DMS53 treated with DMSO at 0.1 percent for 48 hours (cell line): ENCODE data around the gene GZMA.
"Not testable (repeated sequence)": the region's sequence is repeated elsewhere in the genome, so short reads cannot be mapped to it uniquely, and the experiment has no call there.

Experiments
- DNase-seq: peaks from one replicate; lab custom pipeline; 2025; ENCODE audit not compliant: unreplicated experiment; lab: John Stamatoyannopoulos, UW

The GZMA gene

GRCh38 chr5:55102348-55102747 lies at the start of gene GZMA:
Gene GZMA (plus strand): TSS chr5:55102646. CDS start chr5:55102683, 37 bp downstream.
- no peak for DNase-seq

- no peak for DNase-seq
Observed at GRCh38 chr5:55055183-55055582, 47.3 kb upstream of the GZMA start.

DNA sequence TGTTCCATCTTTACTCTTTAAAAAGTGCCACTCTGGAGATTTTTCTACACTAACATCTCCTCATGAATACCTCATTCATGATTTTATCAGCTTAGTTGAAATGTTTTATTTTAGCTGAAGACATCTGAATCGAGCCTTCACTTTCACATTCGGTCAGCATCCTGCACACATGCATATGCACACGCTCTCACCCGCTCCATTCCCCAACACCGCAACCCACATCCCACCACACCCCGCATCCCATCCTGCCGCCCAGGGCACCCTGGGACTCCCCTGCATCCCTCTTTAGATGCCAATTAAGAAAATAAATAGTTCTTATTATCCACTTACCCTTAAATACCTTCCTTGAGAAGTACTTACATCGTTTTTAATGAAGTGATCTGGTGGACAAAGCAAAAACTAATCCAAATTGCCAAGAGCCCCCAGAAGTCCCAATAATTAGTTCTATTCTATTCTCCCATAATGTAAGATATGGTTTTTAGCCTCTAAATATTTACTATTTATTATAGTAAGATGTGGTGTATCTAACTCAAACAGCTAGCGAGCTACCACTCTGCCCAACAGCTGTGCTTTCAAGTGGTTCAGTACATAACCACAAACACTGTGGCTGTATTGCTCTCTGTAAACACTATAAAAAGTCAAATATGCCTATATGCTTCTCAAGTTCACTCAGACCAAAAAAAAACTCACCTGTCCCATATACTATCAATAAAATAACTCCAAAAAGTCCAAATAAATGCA lies 40.2 kb upstream of the GZMA start:
- peak; percentile 73 for DNase-seq

DNA sequence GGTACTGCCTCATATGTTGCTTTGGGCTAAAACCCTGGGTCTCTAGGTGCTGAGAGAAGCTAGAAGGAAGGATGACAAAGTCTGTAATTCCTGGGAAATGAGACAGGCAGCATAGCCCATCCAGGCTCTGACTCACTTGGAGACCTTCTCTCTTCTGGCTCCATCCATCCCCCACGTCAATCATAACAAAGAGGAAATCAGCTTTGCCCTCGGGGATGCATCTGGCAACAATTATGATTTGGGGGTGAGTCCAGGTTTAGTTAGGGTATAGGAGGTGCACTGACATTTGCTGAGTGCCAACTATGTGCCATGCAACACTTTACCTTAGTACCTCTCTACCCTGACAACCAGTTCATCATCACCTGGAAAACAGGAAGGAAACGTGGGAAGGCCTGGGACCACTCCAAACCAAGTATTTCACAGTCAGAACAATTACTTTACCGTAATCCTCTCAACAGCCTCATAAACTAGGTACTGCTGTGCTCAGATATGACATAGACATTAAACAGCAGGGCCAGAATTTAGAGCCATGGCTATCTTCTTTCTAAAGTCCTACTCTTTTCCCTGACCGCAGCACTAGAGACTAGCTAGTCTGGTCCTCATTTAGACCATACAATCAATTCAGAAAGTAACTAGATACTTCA lies 39.1 kb upstream of the GZMA start:
- no peak for DNase-seq

DNA sequence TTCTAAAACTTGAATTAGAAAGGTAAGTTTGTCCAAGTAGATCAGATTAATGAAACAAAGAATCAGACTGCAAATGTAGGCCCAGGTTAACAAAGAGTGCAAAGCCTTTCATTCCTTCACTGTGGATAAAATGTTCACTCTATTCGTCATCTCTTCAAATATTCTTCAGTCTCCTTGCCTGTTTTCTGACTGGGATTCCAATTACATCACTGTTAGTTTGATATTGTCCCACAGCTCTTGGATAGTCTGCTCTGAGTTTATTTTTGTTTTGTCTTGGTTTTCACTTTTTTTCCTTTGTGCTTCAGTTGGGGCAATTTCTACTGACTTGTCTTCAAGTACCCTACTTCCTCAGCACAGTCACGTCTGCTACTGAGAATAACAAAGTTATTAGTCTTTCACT lies 38.5 kb upstream of the GZMA start:
- no peak for DNase-seq

GRCh38 chr5:55064523-55064922 lies 37.9 kb upstream of the GZMA start:
- DNase-seq: no peak

- DNase-seq: no peak
Observed at GRCh38 chr5:55066277-55066676, 36.2 kb upstream of the GZMA start.

- DNase-seq: no peak
Observed at GRCh38 chr5:55070968-55071367, 31.5 kb upstream of the GZMA start.

DNA sequence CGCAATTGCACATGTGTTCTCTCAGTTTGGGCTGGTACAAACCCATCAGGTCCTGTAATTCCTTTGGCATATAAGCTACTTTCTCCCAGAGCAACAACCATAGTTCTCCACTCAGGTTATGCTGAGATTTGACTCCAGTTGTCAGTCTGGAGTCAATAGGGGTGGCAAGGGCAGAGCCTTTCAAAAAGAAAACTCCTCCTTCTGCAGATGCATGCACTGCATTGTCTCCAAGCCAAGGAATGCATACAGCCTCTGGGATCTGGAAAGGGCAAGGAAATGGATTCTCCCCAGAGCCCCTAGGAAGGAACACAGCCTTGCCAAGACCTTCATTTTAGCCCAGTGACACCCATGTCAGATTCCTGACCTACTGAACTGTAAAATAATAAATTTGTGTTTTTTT lies 31.0 kb upstream of the GZMA start:
- DNase-seq: no peak

- no peak for DNase-seq
Observed at GRCh38 chr5:55072666-55073065, 29.8 kb upstream of the GZMA start.

DNA sequence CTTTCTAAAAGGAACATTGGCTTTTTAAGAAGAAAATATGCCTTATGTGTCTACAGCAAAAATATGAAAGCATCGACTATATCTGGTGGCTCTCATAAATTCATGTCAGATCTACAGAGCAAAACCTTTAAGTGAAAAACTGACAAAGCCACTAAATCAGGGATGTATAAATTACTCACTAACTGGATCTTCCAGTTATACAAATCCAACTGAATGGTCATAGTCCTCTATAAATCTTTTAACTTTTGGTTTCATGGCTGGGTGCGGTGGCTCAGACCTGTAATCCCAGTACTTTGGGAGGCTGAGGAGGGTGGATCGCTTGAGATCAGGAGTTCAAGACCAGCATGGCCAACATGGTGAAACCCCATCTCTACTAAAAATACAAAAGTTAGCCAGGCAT lies 29.2 kb upstream of the GZMA start:
- no peak for DNase-seq

DNA sequence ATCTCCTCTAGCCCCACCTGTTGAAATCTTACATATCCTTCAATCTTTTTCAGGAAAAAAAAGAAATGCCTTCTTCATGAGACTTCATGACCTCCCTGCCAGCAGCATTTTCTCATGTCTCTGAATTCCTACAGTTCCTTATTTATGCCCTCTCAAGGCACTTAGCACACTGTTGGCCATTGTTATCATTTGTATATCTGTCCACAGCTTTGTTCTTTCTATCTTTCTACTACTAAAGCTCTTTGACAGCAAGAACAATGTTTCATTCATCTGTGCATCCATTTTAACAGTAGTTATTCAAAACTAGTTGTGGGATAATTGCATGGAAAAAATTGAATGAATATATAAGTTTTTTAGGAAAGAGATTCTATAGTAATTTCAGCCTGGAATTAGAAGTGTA lies 20.9 kb upstream of the GZMA start:
- no peak for DNase-seq

DNA sequence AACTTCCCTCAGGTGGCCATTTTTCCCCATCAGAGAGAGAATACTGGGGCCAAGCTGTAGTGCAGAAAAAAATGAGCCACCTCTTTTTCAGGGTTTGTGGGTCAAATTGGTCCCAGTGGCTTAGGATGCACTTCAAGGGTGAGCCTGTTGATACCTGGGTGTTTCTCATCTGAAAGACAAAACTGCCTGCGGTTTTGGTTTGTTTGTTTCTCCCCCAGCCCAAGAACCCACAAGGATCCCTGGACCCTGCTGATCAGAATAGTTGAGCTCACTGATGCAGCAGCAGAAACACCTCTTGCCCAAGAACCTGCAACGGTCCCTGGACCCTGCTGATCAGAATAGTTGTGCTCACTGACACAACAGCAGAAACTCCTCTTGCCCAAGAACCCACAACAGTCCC lies 13.1 kb upstream of the GZMA start:
- DNase-seq: not testable (repeated sequence)

GRCh38 chr5:55091011-55091410 lies 11.4 kb upstream of the GZMA start:
- not testable (repeated sequence) for DNase-seq

DNA sequence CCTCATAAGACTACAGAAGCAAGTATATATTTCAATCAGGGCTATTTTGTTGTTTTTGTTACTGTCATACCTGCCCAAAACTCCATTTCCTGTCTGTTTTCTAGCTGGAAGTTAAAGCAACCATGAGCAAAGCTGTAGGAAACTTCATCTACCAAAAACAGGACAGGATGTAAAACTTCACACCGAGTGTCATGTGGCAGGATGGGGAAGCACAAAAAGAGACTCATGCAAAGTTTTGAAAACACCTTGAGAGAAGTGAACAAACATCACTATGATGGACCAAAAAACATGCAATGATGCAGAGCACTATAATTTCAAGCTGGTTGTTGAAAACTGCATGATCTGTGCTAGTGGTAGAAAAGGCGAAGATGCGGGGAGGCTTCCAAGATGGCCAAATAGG lies 6.3 kb upstream of the GZMA start:
- no peak for DNase-seq

GRCh38 chr5:55096861-55097260 lies 5.6 kb upstream of the GZMA start:
- DNase-seq: peak; percentile 2

- not testable (repeated sequence) for DNase-seq
Observed at GRCh38 chr5:55101148-55101547, 1.3 kb upstream of the GZMA start.

DNA sequence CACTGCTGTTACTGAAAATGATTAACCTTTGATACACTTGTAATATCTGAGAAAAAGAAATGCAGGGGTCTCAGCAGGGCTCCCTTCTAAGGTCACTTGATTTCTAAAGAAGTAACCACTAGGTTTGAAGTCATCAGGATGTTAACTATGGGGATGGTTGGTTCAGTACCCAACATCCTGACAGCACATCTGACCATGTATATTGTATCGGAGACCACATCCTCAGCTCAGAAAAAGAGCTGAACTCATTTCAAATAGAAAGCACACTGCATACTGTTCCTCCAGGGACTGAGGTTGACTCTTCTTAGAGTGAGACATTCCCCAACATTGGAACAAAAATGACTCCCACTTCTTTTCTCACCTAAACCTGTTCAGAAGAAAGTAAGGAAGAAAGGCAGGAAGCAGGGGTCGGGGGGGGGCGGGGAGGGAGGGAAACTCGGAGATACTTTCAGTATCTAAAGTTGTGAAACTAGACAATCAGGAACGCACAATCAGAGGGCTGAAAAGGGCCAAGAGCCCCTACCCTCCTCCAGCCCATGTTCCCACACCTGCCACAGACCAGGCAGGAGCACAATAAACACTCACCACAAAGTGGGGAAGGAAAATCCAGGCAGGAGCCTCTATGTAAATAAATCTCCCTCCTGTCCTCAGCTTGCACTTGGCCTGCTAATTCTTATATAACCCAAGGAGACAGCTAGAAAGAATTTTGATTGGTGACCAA lies 730 bp upstream of the GZMA start:
- DNase-seq: no peak

GRCh38 chr5:55104036-55104772 lies 1.8 kb downstream of the GZMA start:
- DNase-seq: no peak

DNA sequence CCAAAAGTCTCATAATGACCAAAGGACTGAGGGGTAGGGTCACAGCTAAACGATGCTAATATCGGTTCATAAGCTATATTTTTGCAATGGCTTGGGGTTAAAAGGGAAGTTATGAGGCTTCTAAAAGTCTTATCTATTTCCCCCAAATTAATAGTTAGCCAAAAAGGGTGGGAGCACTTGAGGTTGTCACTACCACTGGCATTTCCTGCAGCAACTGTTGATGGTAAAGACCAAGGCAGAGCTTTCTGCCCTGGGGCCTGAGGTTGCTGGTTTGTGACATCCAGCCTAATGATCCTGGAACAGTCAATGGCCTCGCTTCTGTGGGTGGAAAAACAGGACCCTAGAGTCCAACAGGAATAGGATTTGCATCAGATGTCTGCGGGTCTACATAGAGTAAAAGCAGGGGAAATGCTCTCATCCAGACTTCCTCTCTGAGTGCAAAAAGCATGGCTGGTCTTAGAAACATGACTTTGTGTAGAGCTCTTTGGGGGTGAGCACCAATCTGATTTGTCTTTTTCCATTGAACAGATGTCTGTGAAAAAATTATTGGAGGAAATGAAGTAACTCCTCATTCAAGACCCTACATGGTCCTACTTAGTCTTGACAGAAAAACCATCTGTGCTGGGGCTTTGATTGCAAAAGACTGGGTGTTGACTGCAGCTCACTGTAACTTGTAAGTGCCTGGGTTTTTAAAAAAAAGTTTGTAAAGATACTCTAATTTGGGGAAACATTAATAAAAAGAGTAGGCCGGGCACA lies 2.7 kb downstream of the GZMA start:
- no peak for DNase-seq

DNA sequence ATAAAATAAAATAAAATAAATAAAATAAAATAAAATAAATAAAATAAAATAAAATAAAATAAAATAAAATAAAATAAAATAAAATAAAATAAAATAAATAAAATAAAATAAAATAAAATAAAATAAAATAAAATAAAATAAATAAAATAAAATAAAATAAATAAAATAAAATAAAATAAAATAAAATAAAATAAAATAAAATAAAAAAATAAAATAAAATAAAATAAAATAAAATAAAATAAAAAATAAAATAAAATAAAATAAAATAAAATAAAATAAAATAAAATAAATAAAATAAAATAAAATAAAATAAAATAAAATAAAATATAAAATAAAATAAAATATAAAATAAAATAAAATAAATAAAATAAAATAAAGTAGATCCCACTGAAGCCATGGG lies 3.5 kb downstream of the GZMA start:
- DNase-seq: not testable (repeated sequence)
